Inferior parietal cortex (tissue), 1 donor: ENCODE data around the gene CCDC192.
A peak's percentile ranks its signal among the peaks of the same experiment; 100 is the strongest.
"Not testable (repeated sequence)": the region's sequence is repeated elsewhere in the genome, so short reads cannot be mapped to it uniquely, and the experiment has no call there.

Experiments
- DNase-seq: peaks from one replicate; pipeline ENCODE4 v3.0.0-alpha.2; 2016; ENCODE audit errors: extremely low spot score

The CCDC192 gene

DNA sequence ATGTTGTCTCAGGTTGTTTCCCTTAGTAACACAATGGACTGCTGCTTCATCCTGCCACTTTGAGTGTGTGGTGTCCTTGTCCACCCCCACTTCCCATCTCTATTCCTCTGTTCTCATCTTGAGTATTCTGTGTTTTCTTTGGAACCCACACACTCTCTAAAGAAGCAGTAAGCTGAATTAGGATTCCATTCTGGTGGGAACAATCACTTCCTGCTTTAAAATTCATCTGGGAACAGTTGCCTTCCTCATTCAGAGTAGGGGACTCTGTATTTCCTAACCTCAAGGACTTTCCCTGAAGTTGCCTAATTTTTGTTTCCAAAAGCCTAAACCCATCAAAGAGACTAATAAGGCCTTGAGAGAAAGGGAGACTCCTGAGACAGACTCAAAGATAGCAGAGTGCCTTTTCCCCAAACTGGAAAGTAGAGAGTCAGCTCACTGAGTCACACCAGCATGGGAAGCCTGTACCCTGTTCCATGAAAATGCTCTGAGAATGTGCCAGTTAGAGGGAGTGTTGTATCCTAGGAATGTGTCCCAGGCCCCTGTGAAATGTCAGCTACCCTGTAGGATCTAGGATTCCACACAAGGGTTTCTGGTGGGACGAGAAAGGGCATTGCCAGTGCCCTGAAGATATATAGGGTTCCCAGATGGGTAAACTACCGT, 63.6 kb downstream of the CCDC192 start:
- no peak for DNase-seq

DNA sequence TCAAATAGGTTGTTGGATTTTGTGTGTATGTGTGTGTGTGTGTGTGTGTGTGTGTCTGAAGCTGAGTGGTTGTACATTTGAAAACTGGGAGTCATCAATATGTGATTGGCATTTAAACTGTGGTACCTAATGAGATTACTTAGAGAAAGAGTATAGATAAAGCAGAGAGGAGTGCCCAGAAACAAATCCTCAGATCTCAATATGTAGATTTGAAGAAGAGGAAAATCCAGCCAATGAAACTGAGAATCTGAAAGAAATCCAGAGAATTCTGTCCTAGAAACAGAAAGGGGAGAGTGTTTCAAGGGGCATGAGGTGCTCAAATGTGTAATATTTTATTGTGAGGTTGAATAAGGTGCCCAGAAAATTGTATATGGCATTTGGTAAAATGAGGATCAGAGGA, 66.2 kb downstream of the CCDC192 start:
- DNase-seq = no peak

DNA sequence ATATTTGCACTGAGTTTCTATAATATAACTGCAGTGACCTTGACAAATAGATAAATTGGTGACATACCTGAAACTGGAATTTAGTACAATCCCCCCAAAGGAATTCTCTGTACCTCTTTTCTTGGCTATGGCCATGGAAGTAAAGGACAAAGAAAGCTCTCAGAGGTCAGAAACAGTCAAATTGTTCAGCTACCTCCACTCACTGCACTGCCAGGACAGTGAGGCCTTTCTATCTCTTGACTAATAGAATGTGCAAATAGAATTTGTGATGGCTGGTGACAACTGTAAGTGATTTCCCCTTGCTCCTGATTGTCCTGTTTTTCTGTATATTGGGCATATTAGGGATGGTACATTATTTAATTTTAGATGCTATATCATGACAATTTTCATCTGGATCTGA, 67.1 kb downstream of the CCDC192 start:
- no peak for DNase-seq

DNA sequence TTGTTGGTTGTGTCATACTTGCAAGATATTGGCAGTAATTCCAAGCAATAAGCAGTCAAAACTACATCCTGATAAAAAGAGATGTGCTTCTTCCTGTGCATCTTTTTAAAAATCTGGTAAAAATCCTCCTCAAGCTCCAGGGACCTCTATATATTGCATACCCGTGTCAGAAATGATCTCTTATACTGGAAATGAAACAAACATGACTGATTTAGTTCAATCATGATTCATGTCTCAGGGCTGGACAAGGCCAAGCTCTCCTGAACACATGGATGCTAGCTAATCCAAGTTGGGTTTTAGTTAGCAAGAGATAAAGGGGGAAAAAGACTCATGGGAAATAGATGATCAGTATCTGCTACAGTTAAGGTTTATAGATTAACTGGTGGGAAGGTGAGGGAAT, 69.3 kb downstream of the CCDC192 start:
- no peak for DNase-seq

DNA sequence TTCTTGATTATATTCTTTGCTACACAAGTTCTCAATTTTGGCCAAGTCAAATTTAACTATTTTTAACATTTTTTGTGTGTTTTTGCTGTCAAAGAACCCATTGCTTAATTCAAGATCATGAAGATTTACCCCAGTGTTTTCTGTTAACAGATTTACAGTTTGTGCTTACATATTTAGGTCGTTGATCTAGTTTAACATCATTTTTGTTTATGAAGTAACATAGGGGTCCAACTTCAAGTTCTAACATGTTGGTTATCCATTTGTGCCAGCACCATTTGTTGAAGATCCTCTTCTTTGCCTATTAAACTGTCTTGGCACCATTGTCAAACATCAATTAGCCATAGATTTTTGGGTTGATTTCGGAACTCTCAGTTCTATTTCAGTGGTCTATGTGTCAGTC, 71.0 kb downstream of the CCDC192 start:
- no peak for DNase-seq

DNA sequence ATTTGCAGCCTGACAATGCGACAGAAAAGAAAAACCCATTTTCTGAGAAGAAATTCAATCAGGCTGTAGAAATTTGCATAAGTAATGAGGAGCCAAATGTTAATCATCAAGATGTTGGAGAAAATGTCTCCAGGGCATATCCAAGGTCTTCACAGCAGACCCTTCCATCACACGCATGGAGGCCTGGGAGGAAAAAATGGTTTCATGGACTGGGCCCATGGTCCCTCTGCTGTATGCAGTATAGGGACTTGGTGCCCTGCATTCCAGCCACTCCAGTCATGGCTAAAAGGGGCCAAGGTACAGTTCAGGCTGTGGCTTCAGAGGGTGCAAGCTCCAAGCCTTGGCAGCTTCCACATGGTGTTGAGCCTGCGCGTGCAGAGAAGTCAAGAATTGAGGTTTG, 73.3 kb downstream of the CCDC192 start:
- DNase-seq = no peak

DNA sequence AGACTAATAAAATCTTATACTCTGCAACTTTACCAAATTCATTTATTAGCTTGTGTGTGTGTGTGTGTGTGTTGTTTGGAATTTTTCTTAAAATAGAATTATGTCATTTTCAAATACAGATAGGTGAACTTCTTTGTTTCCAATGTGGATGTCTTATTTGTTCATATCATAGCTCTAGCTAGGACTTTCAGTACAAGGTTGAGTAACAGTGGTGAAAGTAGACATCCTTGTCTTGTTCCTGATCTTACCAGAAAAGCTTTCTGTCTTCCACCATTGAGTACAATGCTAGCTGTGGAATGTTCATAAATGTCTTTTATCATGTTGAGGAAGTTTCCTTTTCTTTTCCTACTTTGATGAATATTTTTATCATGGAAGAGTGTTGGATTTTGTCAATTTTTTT, 74.8 kb downstream of the CCDC192 start:
- DNase-seq = no peak

DNA sequence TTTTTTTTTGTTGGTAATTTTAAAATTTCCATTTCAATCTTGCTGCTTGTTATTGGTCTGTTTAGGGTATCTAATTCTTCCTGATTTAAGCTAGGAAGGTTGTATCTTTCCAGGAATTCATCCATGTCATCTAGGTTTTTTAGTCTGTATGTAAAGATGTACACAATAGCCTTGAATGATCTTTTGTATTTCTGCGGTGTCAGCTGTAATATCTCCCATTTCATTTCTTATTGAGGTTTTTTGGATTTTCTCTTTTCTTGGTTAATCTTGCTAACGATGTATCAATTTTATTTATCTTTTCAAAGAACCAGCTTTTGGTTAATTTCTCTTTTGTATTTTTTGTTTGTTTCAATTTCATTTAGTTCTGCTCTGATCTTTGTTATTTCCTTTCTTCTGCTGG, 79.3 kb downstream of the CCDC192 start:
- not testable (repeated sequence) for DNase-seq

DNA sequence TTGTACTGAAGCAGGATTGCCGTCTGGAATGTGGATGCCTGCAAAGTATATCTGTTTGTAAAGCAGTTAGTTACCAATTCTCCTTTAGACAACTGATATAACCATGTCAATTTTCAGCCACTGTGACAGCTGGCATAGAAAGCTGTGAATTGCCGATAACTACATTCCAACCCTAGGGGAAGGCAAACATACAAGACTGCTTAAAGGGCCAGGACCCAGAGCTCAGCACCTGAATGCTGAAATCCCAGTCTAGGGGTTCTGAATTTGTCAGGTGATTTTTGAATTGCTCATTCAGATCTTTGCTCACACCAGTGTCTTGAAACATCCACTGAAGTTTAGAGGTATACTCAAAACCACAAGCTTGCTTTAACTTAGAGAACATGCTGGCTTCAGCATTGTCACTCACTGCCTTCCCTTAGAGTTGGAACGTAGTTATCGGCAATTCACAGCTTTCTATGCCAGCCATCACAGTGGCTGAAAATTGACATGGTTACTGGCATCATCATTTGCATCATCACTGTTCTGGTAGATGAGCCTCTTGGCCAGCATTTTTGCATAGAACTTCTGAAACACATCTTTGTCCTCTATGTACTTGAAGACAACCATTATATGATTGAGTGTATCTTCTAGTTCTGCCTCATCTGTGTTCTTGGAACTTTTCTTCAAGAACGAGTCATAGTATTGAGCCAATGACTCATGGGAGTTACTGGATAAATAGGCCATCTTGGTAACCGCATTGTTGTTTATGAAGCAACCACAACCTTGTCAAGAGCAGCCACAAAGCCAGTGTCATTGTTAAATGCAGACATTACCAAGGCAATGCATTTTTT, 82.1 kb downstream of the CCDC192 start:
- DNase-seq = no peak

DNA sequence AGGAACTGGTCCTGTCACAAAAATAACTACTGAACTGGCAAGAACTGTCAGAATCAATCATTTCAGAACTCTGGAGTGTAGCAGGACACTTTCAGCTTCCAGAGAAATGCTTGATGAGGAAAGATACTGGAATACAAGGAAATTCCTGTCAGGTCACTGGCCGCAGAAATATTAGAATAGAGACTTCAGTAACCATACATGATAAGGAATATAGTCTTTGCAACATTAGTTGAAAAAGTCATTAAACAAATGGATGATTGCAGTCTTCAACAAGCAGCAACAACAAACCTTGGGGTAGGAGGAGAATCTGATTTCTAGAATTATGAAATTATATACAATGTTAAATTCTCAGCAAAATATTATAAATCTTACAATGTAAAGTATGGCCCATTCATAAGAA, 88.2 kb downstream of the CCDC192 start:
- DNase-seq = no peak

DNA sequence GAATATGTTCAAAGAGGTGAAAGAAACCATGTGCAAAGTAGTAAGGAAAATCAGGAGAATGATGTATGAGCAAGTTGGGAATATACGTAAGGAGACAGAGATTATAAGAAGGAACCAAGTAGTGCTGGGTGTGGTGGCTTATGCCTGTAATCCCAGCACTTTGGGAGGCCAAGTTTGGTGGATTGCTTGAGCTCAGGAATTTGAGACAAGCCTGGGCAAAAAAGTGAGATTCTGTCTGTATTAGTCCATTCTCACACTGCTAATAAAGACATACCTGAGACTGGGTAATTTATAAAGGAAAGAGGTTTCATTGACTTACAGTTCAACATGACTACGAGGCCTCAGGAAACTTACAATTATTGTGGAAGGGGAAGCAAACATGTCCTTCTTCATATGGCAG, 88.7 kb downstream of the CCDC192 start:
- DNase-seq = not testable (repeated sequence)

DNA sequence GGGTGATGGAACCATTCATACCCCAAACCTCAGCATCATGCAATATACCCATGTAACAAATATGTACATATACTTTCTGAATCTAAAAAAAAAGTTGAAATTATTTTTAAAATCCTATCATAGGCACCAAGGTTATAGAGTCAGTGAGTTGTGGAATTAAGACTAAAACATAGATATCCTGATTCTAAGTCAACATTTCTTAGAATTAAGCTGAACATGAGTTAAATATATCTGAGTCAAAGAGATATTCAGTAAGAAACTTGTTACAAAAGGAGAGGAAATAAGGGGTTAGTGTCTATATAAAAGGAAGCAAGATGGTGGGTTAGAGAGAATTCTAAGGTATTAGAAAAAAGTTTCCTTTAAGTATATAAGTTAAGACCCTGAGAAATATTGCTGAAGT, 89.9 kb downstream of the CCDC192 start:
- DNase-seq = no peak

DNA sequence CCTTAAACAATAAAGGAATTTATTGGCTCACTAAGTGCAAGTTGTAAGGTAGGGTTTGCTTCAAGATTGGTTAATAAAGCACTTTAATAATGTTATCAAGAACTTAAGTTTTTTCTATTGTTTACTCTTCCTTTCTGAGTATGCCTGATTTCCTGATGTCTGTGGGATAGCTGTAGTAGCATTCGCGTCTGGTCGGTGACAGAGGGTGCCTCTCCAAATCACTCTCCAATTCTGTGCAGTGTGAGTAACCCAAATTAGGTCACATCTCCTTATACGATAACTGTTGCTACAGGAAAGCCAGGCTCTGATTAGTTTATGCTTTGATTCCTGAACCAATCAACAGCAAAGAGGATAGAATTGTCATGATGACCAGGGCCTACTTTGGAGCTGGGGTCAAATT, 90.7 kb downstream of the CCDC192 start:
- no peak for DNase-seq

DNA sequence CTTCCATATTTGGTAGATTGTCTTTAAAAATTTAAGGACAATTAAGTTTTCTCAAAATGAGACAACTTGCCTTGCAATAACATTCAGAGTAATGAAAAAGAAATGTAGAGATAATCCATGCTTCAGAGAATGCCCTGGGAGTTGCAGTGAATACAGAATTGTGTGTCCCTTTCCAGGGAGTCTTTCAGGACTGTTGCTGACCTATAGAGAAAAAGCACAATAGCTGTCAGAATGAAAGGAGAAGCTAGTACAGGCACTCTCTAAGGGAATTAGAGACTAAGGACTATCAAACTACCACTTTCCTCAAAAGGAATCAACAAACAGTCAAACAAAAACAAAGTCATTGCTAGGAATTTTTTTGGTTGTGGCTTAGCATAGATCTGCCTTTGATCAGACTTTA, 93.0 kb downstream of the CCDC192 start:
- no peak for DNase-seq

DNA sequence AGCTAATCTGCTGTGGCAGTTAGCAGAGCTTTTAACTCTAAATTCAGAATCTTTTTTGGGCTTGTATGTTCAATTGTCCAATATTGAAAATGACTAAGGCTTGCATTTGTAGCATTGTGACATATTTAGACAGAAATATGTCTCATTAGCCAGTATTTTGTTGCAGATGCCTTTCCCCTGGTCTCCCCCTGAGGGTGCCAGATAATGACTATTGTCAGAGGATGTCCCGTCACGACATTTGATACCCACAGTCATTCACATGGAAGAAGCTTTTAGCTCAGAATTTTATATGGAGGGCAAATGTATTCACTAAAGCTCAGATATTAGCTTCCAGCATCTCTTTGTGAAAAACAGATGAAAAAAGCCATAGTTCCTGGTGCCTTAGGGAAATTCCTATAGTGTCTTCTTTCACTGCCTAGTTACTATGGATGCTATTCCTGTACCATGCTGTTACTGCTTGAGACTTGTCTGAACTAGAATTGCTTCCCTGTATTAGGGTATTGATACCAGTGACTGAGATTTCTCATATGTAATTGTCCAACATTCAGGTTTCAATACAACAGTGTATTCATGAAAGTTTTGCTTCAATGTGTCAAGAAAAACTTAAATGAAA, 96.2 kb downstream of the CCDC192 start:
- peak; percentile 4 for DNase-seq

DNA sequence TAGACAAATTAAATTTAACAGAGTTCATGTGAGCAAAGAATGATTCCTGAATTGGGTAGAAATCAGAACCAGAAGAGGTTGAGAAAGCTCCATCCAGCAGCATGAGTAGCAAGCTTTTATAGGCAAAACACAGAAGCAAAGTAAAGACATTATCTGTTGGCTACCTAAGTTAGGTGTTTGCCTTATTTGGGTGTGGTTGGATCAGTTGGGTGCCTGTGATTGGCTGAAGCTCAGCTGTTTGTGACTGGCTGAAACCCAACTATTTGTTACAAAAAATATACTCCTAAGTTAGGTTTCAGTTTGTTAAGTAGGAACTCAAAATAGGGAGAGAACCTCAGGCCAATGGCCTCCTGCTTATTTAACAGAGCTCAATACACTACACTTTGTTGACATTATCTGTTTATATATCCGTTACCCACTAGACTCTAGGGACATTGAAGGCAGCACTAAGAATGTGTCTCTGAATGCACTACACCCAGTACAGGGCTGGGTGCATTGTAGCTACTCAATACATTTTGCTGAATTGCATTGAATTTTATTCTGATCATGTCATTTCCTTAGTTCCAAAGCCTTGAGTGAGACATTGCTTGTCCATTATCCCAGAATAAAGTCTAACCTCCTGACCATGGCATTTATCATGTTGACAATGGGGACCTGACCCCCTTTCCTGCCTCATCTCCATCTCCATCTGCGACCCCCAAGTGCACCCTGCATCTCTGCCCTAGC, 98.7 kb downstream of the CCDC192 start:
- no peak for DNase-seq

DNA sequence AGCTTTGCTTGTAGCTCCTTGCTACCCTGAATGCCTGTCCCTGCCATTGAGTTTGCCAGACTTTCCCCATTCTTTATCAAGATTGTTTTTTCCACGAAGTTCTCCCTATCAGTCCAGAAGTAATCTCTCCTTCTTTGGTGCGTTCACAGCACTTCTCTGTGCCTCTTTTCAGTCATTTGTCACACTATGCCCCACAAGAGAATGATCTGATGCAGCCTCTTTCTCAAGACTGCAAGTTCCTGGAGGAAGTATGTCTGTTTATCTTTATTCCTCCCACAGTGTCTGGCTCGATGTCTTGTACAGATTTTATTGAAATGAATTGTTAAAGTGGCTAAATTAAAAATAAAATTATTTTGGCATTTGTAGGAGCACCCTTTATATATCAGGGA, 99.3 kb downstream of the CCDC192 start:
- DNase-seq = no peak

DNA sequence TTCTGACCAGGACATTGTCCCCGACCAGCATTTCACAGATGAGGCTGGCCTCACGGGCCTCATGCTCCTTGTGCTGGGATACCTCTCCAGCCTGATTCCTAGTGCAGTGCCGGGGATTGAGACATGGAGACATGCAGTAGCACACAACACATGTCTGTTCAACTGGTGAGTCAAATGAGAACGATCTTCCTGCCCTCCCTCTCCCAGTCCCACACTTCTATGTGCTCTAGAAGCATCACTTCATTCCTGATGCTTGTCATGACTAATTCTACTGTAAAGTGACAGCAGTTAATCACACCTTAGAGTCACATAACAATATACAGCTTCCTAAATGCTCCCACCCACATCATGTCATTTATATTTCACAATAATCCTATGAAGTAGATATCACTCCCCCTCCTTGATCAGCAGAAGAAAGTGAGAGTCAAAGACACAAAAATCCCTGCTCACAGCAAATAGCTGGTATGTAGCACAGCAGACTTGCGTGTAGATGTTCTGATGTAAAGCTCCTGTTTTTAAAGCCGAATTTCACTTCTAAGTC, 101.8 kb downstream of the CCDC192 start:
- DNase-seq = no peak

DNA sequence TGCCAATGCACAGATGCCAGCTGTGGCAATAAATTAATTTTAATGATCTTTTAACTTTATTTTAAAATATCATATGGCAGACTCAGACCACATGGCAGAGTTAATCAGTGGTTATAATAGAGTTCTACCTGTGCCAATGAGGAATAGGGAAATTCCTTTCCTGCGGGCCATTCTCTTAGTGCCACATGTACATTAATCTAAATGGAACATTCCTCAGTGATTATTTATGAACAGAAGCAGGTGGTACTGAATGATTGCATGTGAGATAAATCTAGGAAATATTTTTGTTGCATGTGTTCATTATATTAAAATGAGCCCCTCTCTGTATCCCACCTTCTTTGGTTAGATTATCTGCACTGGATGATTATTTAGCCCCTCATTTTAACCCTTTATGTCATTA, 102.3 kb downstream of the CCDC192 start:
- no peak for DNase-seq

DNA sequence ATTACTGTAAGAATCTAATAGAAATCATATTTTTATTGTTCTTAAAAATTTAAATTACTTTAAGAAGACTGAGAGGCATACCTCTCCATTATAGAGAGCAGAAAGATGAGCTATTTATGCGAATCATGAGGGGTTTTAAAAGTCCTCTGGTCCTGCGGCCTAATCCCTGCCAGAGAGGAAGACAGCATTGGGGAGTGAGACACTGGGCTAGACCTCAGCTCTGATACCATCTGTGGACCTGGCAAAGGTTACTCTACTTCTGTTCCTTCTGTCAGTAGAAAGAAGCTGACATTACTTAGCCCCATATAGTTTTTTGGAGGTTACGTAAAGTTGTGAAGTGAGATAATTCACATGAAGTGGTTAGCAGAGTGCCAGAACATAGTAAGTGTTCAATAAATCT, 103.6 kb downstream of the CCDC192 start:
- no peak for DNase-seq

DNA sequence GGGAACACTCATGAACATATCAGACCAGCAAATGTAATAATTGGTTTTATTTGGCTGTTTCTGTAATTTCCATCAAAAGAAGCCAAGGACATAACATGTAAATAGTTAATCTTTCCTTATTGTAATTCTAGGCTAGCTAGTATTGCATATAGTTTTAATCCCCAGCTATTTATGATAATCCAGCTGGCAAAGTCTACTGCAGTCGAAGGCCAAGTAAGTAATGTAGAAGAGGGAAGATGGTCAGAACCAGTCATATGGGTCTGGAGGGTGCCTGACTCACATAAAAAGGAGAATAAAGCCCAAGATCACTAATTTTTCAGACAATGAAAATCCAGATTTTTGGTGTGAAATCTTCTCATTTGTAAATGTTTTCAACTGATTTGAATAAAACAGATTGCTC, 106.3 kb downstream of the CCDC192 start:
- DNase-seq = no peak

DNA sequence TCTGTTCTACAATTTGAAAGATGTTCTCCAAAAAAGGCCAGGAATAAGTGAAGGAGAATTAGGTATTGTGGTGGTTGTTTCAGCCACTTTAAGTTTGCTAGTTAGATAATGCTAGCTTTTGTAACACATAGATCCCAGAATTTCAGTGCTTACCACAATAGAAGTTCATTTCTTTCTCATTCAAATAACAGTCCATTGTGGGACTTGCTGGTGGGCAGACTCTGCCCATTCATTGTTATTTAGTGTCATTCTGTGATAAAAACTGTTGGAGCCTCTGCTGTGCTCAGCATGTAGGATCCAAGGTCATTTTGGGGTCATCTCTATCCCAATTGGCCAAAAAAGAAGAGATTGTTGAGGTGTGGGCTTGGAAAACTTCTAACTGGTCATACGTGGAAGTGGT, 106.8 kb downstream of the CCDC192 start:
- DNase-seq = peak; percentile 13
